Calu3 (cell line): ENCODE measurements around the gene JAZF1. TPM values are rescaled to one million over a fixed set of nuclear protein-coding genes. Genes with fewer than 3 reads are reported as not detected.
A peak's percentile ranks its signal among the peaks of the same experiment; 100 is the strongest.

Experiments used
- BruUV-seq: library from RNA; stranded (reverse); fragments of 400-500 nt; replicated peaks from 2 replicates; lab custom pipeline; 2021; lab: Mats Ljungman, UMichigan
- CTCF ChIA-PET: fragments of 300-600 bp; sonication (Branson Sonifier 250); formaldehyde crosslinking; loops from one replicate; lab custom pipeline; 2022; ENCODE audit warnings: antibody characterized with exemption; lab: Charles Lee
- DNase-seq: peaks from one replicate; pipeline ENCODE4 v3.0.0; 2022
- H3K27ac Mint-ChIP-seq: one replicate; pipeline ENCODE4 v1.8.0; 2022; ENCODE audit warnings: mixed read lengths; ENCODE audit not compliant: unreplicated experiment
- H3K27me3 Mint-ChIP-seq: one replicate; pipeline ENCODE4 v1.8.0; 2022; ENCODE audit warnings: mixed read lengths; ENCODE audit not compliant: unreplicated experiment
- H3K36me3 Mint-ChIP-seq: one replicate; pipeline ENCODE4 v1.8.0; 2022; ENCODE audit warnings: mild to moderate bottlenecking, moderate library complexity, mixed read lengths; ENCODE audit not compliant: insufficient read depth, unreplicated experiment
- H3K4me1 Mint-ChIP-seq: one replicate; pipeline ENCODE4 v1.8.0; 2022; ENCODE audit warnings: mild to moderate bottlenecking, low read depth, mixed read lengths; ENCODE audit not compliant: unreplicated experiment
- H3K4me3 Mint-ChIP-seq: one replicate; pipeline ENCODE4 v1.8.0; 2022; ENCODE audit warnings: mild to moderate bottlenecking, low read depth, moderate library complexity, mixed read lengths; ENCODE audit not compliant: unreplicated experiment
- H3K9me3 Mint-ChIP-seq: one replicate; pipeline ENCODE4 v1.8.0; 2022; ENCODE audit warnings: low read depth, mixed read lengths; ENCODE audit not compliant: unreplicated experiment
- CTCF ChIP-seq: fragments of 200-600 bp; IDR thresholded peaks from one replicate; pipeline ENCODE4 v1.8.0; 2022; ENCODE audit warnings: antibody characterized with exemption; ENCODE audit not compliant: unreplicated experiment
- intact Hi-C: fragments of 100-400 bp; cut with micrococcal nuclease; formaldehyde crosslinking; loops from one replicate; pipeline ENCODE4 v1.10.0; 2022; ENCODE audit not compliant: unreplicated experiment
- total RNA-seq: library from RNA; stranded (reverse); gene quantifications from 2 replicates; pipeline ENCODE4 v1.2.3, GENCODE V29; 2022

JAZF1 gene
- total RNA-seq, 1 experiment from 2014 or later = 10.7 TPM

- intact Hi-C loops = loop anchor here (1.0 to 5.0 kb wide), 3 partner anchors 16 to 391 kb away; no protein-coding TSS in a partner anchor
- Mint-ChIP-seq H3K27me3 (no peaks in the 10 kb centered on the region), H3K36me3 (no peaks in the 10 kb centered on the region), H3K27ac (no peak overlapping the region), H3K4me3 (no peak overlapping the region), H3K9me3 (no peaks in the 10 kb centered on the region), H3K4me1 (peaks cover 13% of the 10 kb centered on the region)
- BruUV-seq = no TSS peak
- peak; percentile 96 for TF ChIP-seq CTCF
- CTCF ChIA-PET = interaction anchor here (1.0 to 5.2 kb wide), 3 partner anchors 15 to 882 kb away, joined by 4 to 88 read pairs (median 5); no protein-coding TSS in a partner anchor
- DNase-seq = peak; percentile 65
Measured at GRCh38 chr7:28078036-28078901, 102.3 kb downstream of the JAZF1 start.

- Mint-ChIP-seq H3K36me3 (no peaks in the 10 kb centered on the region), H3K27me3 (no peaks in the 10 kb centered on the region), H3K9me3 (no peaks in the 10 kb centered on the region), H3K27ac (no peak overlapping the region), H3K4me1 (peaks cover 13% of the 10 kb centered on the region), H3K4me3 (no peak overlapping the region)
- no TSS peak for BruUV-seq
- TF ChIP-seq CTCF = no peak
- DNase-seq = no peak
- CTCF ChIA-PET = interaction anchor here (1.0 to 5.2 kb wide), 3 partner anchors 15 to 881 kb away, joined by 4 to 88 read pairs (median 5); no protein-coding TSS in a partner anchor
- intact Hi-C loops = loop anchor here (1.0 to 5.0 kb wide), 3 partner anchors 15 to 390 kb away; no protein-coding TSS in a partner anchor
Measured at GRCh38 chr7:28077616-28078015, 103.0 kb downstream of the JAZF1 start.

- no peak for TF ChIP-seq CTCF
- Mint-ChIP-seq H3K27ac (no peak overlapping the region), H3K4me1 (peaks cover 13% of the 10 kb centered on the region), H3K27me3 (no peaks in the 10 kb centered on the region), H3K4me3 (no peak overlapping the region), H3K36me3 (no peaks in the 10 kb centered on the region), H3K9me3 (no peaks in the 10 kb centered on the region)
- no peak for DNase-seq
- CTCF ChIA-PET = interaction anchor here (0.6 to 5.2 kb wide), 3 partner anchors 14 to 235 kb away, joined by 3 to 88 read pairs (median 7); no protein-coding TSS in a partner anchor
- BruUV-seq = no TSS peak
- intact Hi-C loops = loop anchor here (5.0 kb wide), 1 partner anchor 389 kb away; no protein-coding TSS in a partner anchor
Measured at GRCh38 chr7:28076423-28077200, 104.0 kb downstream of the JAZF1 start.

- intact Hi-C loops = loop anchor here (5.0 kb wide), 1 partner anchor 389 kb away; no protein-coding TSS in a partner anchor
- BruUV-seq = no TSS peak
- Mint-ChIP-seq H3K4me1 (peaks cover 6% of the 10 kb centered on the region), H3K4me3 (no peak overlapping the region), H3K36me3 (no peaks in the 10 kb centered on the region), H3K9me3 (no peaks in the 10 kb centered on the region), H3K27me3 (no peaks in the 10 kb centered on the region), H3K27ac (no peak overlapping the region)
- no peak for DNase-seq
- CTCF ChIA-PET = interaction anchor here (2.4 to 2.6 kb wide), 2 partner anchors 13 to 18 kb away, joined by 7 to 18 read pairs; no protein-coding TSS in a partner anchor
- TF ChIP-seq CTCF = no peak
Measured at GRCh38 chr7:28075674-28076358, 104.8 kb downstream of the JAZF1 start.
